ENCODE data around the gene STARD10. TPM values are rescaled to one million over a fixed set of nuclear protein-coding genes. Genes with fewer than 3 reads are reported as not detected.

Gene STARD10
- total and polyA plus RNA-seq, 2 of the 8 experiments (the other 6 are each of a cell fraction or from before 2014, with no cell fraction given): 23.7 to 35.7 TPM

GRCh38 chr11:72787216-72788104 lies 6.4 kb downstream of the STARD10 start (continued):
- TF ChIP-seq ZNF274 (IDR thresholded peaks at IDR 0.05; ENCODE audit: borderline replicate concordance, extremely low read depth, low read length): no peak

Data from H1 (cell line).